NCI-H128 (cell line): ENCODE data around the gene CADPS2.

Experiments
- DNase-seq: peaks from one replicate; lab custom pipeline; 2025; ENCODE audit not compliant: unreplicated experiment; lab: John Stamatoyannopoulos, UW

The CADPS2 gene

DNA sequence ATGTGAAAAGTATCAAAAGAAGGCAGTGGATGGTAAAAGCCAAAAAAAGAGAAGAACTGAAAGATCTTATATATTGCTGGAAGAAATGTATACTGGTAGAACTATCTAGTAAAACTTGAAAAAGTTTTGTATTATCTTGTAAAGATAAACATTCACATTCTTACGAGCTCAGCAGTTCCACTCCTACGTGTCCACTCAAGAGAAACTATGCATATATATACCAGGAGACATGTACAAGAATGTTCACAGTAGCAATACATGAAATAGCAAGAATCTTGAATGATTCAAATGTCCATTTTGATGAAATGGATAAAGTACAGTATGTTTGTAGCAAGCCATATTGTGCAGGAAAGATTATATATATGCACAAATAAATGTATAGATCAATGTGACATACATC, 342.4 kb downstream of the CADPS2 start:
- no peak for DNase-seq

DNA sequence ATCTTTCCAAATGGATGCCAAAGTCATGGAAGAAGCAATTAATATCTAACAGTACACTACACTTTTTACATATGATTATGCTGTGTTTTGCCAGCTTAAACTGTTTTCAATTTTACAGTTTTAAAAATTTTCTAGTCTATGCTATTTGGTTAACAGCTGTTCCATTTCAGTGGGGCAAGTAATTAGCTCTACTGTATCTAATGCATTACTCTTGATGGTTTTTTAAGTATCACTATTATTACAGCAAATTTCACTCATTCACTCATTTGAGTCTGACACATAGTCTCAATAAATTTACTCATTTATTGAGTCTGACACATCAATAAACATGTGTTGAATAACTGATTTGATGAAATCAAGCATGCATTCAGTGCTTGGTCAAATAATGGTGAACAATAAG, 343.1 kb downstream of the CADPS2 start:
- no peak for DNase-seq

DNA sequence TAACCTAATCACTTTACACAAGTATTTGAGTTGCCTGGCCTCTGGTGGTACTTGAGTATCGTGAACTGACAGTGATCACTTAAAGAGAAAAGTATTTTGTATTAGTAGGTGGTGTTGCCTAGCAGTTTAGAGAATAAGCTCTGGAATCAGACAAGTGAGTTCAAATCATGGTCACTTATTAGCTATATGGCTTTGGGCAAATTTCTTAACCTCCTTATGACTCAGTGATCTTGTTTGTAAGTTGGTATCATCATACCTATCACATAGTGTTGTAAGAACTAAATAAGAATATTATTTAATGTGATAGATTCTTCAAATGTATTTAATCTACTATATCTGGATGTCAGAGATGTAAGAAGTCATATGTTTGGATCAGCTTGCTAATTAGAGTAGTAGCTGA, 351.2 kb downstream of the CADPS2 start:
- DNase-seq = no peak

DNA sequence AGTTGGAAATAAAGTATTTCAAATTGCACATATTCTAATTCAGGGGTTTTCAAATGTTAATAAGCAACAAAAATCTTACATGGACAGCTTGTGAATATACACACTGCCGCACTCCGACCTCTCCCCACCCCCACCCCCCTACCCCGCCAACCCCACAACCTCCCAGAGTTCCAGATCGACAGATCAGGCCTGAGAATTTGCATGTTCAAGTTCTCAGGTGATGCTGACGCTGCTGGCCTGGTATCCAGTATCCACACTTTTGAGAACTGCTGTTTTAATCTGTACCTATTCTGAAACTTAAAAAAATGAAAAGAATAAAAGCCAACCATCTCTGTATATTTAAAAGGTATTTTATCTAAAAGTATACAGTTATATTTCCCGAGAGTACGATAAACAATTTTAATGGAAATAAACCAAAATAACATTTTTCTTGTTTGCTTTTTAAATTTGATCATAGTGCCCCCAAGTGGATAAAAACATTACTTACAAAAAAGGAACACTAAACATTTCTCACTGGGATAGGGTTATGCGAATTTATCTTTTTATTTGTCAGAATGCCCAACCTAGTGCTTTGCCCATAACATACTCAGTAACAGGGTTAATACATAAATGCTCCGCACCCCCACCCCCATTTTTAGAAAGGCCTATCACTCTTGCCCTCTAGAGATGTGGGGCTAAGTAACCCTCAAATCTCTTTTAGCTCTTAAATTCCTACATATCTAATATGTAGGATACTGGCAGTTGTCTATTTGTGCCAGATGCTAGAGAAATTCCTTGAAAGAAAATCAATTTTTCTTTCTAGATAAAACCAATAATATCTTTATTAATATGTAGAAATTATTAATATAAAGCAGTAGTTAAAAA, 353.6 kb downstream of the CADPS2 start:
- DNase-seq = no peak

DNA sequence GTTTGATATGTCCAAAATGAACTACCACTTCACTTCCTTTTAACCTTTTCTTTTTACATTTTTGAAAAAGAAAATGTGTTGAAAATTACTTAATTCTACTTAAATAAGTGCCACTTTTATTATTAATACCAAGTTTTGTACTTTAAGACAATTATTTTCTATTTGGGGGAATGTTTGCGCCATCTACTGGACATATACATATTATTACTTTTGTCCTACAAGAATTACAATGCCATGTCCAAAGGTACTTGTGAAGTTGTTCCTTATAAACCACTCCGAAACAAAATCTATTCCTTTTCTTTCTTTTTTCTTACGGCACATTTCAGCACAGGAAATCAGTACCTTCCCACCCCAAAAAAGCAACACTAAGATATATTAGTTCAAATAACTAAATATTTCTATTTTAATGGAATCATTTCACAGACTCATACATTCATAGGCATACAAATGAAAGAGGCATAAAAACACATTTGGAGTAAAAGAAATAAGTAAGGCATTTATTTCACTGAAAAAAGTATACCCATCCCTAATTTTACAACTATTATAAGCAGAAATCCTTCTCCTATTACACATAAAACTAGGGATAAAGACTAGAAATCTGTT, 357.3 kb downstream of the CADPS2 start:
- DNase-seq = no peak

DNA sequence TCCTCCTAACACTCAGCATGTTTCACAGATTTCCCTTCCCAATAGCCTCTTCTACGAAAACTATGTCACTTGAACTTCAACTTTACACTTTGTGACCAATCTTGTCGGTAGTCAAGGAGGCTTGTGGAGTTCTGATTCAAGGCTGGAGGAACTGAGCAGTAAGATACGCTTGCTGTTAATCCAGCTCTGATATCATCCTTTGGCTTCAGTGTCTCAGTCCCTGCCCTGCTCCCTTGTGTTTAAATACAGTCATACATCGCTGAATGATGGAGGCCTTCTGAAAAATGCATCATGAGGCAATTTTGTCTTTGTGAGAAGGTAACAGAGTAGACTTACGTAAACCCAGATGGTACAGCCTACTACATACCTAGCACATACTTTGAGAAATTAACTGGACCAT, 360.9 kb downstream of the CADPS2 start:
- no peak for DNase-seq

DNA sequence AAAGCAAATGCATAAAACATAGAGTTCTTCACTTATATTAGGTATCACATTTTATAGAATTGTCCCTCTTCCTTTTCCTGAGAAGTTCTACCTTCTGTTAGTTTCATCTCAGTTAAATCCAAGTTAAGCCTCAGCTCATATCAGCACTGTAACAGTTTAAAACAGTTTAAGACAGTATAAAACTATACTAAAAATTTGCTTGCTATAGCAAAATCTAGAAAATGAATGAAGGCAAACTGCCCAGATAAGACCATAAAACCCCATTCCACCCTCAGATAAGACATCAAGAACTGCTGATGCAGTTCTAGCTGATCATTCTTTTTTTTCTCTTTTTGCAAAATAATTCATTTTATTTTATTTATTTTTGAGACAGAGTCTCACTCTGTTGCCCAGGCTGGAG, 364.5 kb downstream of the CADPS2 start:
- no peak for DNase-seq

DNA sequence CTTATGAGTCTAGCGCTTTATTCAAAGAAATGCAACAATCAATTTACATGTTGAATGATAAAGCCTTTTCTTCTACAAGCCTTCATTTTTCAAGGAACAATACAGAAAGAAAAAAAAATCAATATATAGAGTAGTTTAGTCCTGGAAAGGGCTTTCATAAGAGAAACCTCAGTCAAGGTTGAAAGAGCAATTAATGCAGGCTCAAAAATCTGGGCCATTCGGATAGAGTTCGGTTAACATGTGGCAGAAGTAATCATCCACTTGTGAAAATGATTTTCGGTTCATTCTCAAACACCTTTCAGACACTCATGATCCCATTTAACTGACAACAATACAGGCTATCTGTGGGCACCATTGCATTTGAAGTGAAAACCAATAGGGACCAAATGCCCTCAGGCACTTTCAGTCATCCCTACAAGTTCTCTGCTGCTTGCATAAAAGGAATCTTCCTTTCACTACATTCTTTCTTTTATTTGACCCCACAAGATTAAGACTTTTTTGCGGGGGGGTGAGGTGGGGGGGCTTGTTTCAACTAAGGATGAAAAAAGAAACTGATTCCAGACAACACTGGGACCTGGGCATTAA, 365.2 kb downstream of the CADPS2 start:
- peak; percentile 54 for DNase-seq

DNA sequence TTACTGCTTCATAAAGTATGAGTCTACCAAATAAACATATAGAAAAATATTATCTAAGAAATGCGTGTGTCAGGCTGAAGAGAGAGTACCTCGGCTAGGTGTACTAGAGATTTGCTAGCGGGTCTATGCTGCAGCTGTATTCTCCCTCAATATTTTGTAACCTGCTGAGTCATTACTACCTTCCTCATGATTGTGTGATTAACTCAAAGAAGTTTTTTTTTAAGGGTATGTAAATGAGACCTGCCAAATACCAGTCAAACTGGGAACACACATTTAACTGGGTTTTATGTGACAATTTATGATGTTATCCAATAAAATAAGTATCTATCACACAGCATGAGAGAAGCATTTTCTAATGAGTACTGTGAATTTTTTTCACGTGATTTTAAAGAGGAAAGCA, 367.8 kb downstream of the CADPS2 start:
- no peak for DNase-seq

DNA sequence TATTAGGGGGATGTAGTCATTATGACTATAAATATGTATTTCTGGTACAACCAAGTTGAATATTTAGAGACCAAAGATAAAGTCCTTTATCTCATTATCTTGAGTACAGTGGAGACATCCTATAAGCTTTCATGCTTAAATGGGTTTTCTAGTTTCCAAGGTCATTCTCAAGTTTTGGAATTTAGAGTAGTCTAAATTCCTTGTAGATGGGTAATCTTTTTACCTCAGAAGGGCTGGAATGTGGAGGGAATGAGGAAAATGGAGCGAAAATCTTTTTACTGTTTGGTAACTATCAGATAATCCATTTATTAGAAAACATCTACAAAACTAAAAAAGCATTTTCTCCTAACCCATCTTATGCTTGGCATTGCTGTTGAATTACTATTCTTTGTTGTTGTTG, 368.7 kb downstream of the CADPS2 start:
- no peak for DNase-seq

DNA sequence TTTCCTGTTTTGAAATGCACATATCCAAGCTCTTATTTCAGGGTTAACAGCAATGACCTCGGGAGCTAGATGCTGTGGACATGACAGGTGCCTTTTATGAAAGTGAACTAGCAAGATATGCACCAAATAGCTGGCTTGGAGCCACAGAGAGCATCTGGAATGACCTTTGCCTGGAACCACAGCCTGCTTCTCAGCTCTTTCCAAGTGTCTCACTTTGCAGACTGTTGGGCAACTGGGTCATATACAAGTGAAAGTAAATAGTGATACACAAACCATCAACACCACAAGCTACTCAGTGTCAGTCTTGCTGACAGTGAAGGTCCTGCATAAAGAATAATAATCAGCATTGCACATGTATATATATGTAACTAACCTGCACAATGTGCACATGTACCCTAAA, 370.9 kb downstream of the CADPS2 start:
- DNase-seq = no peak

DNA sequence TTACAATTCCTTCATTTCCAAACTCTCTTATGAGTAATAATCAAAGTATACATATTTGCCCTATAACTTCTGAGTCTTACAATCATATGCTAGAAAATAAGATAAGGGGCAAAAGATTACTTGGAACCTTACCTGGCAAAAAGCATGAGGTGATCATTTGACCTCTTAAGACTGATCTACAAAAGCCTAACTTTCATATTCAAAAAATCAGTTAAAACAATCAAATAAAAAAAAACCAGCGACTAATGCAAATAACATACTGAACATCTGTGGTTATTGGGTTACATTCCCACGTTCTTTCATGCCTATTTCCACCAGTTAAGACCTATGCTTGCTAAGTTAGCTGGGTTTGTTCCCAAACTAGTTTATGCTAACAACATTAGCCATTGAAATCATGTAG, 375.0 kb downstream of the CADPS2 start:
- no peak for DNase-seq

DNA sequence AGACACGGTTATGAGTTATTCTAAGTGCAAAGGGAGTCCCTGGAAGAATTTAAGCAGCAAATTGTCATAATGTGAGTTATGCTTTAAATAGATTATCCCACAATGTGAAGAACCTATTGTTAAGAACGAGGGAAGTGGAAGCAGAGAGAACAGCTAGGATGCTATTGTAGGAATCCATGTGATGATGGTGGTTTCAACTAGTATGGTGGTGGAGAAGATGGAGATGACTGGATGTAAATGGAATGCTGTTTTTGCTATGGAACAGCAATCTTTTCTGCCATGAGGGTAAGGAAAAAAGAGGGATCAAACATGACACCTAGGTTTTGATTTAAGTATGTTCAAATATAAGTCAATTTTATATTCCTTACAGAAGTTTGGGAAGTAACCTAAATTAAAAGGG, 378.7 kb downstream of the CADPS2 start:
- DNase-seq = no peak

DNA sequence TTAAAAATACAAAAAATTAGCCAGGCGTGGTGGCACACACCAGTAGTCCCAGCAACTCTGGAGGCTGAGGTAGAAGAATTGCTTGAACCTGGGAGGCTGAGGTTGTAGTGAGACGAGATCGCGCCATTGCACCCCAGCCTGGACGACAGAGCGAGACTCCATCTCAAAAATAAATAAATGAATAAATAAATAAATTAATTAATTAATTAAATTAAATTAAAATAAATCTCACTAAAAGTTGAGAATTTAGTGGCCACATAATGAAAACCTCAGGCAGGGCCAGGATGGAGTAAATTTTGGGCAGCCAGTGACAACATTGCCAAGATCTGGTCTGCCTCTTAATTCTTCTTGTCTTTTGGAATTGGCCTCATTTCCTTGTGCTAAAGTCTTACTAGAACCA, 394.3 kb downstream of the CADPS2 start:
- DNase-seq = no peak

DNA sequence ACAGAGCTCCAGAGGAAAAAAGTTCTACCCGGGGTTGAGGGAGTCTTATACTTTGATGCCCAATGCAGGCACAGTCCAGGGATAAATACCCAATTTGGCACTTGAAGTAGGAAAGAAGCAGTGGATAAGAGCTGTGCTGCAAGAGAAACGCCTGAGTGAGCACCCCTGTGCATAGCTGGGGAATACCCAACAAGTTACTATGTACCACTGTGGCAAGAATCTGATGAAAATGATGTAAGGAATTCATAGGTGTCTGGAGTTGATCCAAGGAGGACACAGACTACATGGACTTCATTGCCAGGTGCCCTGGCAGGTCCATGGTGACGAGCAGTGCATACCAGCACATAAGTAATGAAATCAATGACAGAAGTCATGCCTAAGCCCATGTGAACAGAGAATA, 398.0 kb downstream of the CADPS2 start:
- no peak for DNase-seq

DNA sequence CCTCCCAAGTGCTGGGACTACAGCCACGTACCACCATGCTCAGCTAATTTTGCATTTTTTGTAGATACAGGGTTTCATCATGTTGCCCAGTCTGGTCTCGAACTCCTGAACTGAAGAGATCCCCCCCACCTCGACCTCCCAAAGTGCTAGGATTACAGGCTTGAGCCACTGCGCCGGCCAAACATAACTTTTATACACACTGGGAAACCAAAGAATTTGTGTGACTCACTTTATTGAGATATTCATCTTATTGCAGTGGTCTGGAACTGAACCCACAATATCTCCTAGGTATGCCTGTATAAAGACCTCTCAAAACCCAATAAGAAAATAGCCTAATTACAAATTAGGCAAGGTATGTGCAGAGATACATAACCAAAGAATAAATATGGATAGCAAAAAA, 399.1 kb downstream of the CADPS2 start:
- DNase-seq = no peak

DNA sequence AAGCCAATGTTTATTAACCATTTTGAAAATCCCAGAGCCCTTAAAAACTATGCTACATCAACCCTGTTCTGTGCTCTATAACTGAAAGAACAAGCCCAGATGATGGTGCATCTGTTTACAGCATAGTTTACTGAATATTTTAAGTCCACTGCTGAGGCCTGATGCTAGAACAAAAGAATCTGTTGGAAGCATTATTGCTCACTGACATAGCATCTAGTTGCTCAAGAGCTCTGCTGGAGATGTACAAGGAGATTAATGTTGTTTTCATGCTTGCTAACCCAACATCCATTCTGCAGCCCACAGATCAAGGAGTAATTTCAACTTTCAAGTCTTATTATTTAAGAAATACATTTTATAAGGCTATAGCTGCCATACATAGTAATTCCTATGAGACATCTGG, 400.4 kb downstream of the CADPS2 start:
- DNase-seq = no peak

DNA sequence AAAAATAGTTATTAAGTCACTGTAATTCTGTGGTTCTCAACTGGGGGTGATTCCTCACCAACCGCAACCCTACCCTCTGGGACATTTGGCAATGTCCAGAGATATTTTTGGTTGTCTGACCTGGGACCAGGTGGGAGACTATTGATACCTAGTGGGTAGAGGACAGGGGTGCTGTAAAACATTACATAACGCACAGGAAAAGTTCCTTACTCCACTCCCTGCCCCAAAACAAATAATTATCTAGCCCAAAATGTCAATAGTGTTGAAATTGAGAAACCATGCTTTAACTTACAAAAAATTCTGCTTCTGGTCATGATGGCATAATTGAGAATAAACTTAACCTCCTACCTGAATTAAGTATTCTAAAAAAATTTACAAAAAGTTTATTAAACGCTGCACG, 404.0 kb downstream of the CADPS2 start:
- no peak for DNase-seq

DNA sequence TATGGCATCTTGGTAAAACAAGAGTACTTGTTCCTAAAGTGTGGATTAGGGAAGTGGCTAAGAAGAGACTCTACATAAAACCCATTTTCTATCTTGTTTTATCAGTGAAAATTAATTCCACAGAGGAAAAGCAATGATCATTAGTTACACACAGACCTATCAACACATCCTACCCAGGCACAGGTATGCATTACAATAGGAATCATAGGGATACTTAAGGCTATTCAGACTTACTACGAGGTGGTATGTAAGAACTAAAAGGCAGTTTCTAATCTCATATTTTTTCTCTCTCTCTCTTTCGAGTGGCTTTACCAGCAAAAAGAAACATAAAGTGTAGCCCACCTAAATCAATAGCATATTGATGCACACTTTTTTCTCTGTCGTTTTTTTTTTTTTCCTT, 415.4 kb downstream of the CADPS2 start:
- no peak for DNase-seq

DNA sequence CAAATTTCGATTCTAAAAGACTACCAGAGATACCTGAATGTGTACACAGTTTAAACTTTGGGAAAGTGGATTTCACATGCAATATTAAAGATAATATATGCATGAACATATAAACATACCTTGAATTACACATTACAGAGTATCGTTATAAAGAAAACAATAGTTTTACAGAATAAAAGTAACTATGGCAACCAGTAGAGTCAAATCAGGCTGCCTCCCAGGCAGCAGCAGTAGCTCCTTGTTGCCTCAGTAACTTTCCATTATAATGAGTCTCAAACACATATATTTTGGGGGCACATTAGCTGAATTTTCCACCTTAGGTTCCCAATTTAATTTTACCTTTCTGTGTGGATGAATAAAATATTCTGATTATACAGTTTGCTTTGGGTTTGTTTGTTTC, 417.3 kb downstream of the CADPS2 start:
- DNase-seq = no peak

DNA sequence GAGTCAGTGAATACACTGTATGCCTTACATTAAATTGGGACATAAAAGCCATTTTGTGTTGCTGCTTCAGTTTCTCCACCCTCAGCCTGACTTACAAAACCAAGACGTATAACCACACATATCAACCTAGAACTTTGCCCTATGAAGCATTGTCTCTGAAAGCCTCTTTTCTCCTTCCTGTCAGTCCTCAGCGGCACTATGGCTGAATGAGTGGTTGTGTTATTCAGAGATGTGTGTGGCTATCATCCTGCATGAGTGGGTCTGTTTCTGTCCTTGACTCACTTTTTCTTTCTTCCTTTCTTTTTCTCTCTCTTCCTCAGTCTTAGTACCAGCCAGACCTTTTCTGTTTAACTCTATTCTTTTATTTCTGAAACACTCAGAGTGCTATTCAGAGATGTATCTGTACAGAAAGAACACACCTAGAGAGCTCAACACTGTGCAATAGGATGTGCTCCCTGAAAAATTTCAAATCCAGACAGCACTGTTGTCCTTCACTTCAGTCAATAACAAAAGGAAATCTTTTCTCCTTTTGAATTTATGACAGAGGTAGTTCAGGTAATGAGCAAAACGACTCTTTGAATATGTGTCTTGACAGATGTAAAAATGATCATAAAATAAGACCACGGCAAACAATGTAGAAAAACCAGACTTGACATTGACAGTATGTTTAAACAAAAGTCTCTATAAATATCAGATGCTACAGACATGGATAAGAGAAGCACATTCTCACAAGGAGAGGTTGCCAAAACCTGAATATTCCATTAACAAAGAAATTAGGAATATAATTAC, 418.4 kb downstream of the CADPS2 start:
- no peak for DNase-seq

DNA sequence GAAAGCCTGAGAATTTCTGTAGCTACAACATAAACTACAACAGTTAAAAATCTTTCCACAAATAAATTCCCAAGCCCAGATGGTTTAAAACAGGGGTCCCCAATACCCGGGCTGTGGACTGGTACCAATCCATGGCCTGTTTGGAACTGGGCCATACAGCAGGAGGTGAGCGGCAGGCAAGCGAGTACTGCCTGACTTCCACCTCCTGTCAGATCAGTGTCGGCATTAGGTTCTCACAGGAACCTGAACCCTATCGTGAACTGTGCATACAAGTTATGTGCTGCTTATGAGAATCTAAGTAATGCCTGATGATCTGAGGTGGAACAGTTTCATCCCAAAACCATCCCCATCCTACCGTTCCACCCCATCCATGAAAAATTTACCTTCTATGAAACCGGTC, 421.0 kb downstream of the CADPS2 start:
- DNase-seq = no peak
